K562 (cell line): Measurements from ENCODE around the gene ARV1. TPM values are rescaled to one million over a fixed set of nuclear protein-coding genes. Genes with fewer than 3 reads are reported as not detected.
A peak's percentile ranks its signal among the peaks of the same experiment; 100 is the strongest.

Experiments used
- CCNT2 ChIP-seq: IDR thresholded peaks from 2 replicates; pipeline ENCODE4 v1.6.1; 2011; ENCODE audit warnings: borderline replicate concordance, low read depth, mild to moderate bottlenecking, moderate library complexity, mixed read lengths, low read length; ENCODE audit not compliant: insufficient read length; ENCODE audit errors: extremely low read depth
- CTBP1 ChIP-seq: fragments of 450-650 bp; IDR thresholded peaks from 2 replicates; pipeline ENCODE4 v1.6.1; 2016; ENCODE audit warnings: borderline replicate concordance
- DIDO1 ChIP-seq: fragments of 450-650 bp; IDR thresholded peaks from 2 replicates; pipeline ENCODE4 v1.6.1; 2016; ENCODE audit warnings: low read depth, missing biosample characterization, missing genetic modification characterization
- HIVEP1 ChIP-seq: fragments of 250-450 bp; sonication (Bioruptor Pico); IDR thresholded peaks from 2 replicates; pipeline ENCODE4 v1.4.0; 2020; ENCODE audit warnings: mild to moderate bottlenecking
- MCM7 ChIP-seq, 2 experiments: fragments of 450-650 bp; IDR thresholded peaks; 2 replicates each; pipeline ENCODE4 v1.6.1; 2016 to 2018
- MTA1 ChIP-seq: fragments of 450-650 bp; IDR thresholded peaks from 2 replicates; pipeline ENCODE4 v1.6.1; 2017; ENCODE audit warnings: borderline replicate concordance
- NFIC ChIP-seq: fragments of 450-650 bp; IDR thresholded peaks from 2 replicates; pipeline ENCODE4 v1.6.1; 2017; ENCODE audit warnings: mild to moderate bottlenecking, inconsistent platforms
- RB1 ChIP-seq: fragments of 450-650 bp; IDR thresholded peaks from 2 replicates; pipeline ENCODE4 v1.6.1; 2017; ENCODE audit warnings: low read depth, mild to moderate bottlenecking
- RBM34 ChIP-seq: fragments of 200-400 bp; formaldehyde crosslinking; IDR thresholded peaks from 2 replicates; pipeline ENCODE4 v1.6.1; 2018; ENCODE audit warnings: low read length, borderline replicate concordance; ENCODE audit not compliant: insufficient read depth
- TAL1 ChIP-seq: fragments of 450-650 bp; IDR thresholded peaks from 2 replicates; pipeline ENCODE4 v1.6.1; 2016; ENCODE audit warnings: mild to moderate bottlenecking
- TRIM24 ChIP-seq, 2 experiments: fragments of 450-650 bp; IDR thresholded peaks; 2 replicates each; pipeline ENCODE4 v1.6.1; 2016
- U2AF1 ChIP-seq: fragments of 200-400 bp; formaldehyde crosslinking; optimal IDR thresholded peaks from 2 replicates; pipeline ENCODE3; 2017; ENCODE audit warnings: mild to moderate bottlenecking, low read depth, low read length, moderate library complexity
- ZBTB8A ChIP-seq: fragments of 450-650 bp; IDR thresholded peaks from 2 replicates; pipeline ENCODE4 v1.6.1; 2018; ENCODE audit warnings: mild to moderate bottlenecking, moderate library complexity; ENCODE audit not compliant: partially characterized antibody
- ZC3H11A ChIP-seq: IDR thresholded peaks from 2 replicates; pipeline ENCODE4 v1.6.1; 2012; ENCODE audit warnings: low read depth, low read length, improper control_type of control experiment
- ZFP1 ChIP-seq: fragments of 450-650 bp; formaldehyde crosslinking; IDR thresholded peaks from 2 replicates; pipeline ENCODE4 v1.4.0; 2020; ENCODE audit warnings: mild to moderate bottlenecking, mixed read lengths
- ZNF146 ChIP-seq: IDR thresholded peaks from one replicate; pipeline ENCODE4 v1.6.1; 2018; ENCODE audit warnings: missing compliant biosample characterization; ENCODE audit not compliant: unreplicated experiment
- ZNF253 ChIP-seq: fragments of 250-450 bp; sonication (Bioruptor Pico); conservative IDR thresholded peaks from 2 replicates; pipeline ENCODE4 v1.6.1; 2021; ENCODE audit warnings: mild to moderate bottlenecking
- ZNF407 ChIP-seq: fragments of 450-650 bp; IDR thresholded peaks from 2 replicates; pipeline ENCODE4 v1.6.1; 2016; ENCODE audit warnings: low read depth
- ZNF639 ChIP-seq, 2 experiments: fragments of 200-800 bp in 1 of 2; sonication (Bioruptor generic) in 1 of 2; sonication (generic) in 1 of 2; formaldehyde crosslinking in 1 of 2; IDR thresholded peaks in 1 of 2; conservative IDR thresholded peaks in 1 of 2; 2 replicates each; pipeline versions ENCODE4 v1.5.0 to v1.6.1; 2016 to 2020; ENCODE audit warnings: missing compliant biosample characterization in 1 of 2, missing genetic modification characterization in 1 of 2, missing genetic modification reagents in 1 of 2
- ZNF79 ChIP-seq: fragments of 250-450 bp; sonication (Bioruptor Pico); IDR thresholded peaks from 2 replicates; pipeline ENCODE4 v1.4.0; 2020; ENCODE audit warnings: low read depth, mild to moderate bottlenecking, moderate library complexity
- polyA plus RNA-seq, 8 experiments: library from polyadenylated mRNA; depleted of rRNA in 4 of 8; stranded (reverse) in 5 of 8; unstranded in 3 of 8; fragments of >200 nt; fragmentation: Nextera tagmentation in 2 of 8; fragmentation: Illumina TruSeq in 1 of 8; extraction: Ambion mirVana in 2 of 8; extraction: Trizol in 1 of 8; gene quantifications; 2 replicates each; pipeline versions ENCODE4 v1.2.1 to v1.2.3, GENCODE V29; 2011 to 2014; ENCODE audit warnings: inconsistent platforms in 1 of 8, missing spikeins in 1 of 8
- total RNA-seq, 7 experiments: library from RNA; depleted of rRNA in 6 of 7; stranded (reverse); fragments of >200 nt in 6 of 7; fragmentation: Illumina TruSeq in 2 of 7; extraction: Trizol in 2 of 7; gene quantifications; 2 replicates each; pipeline versions ENCODE4 v1.2.1 to v1.2.3, GENCODE V29; 2011 to 2021; ENCODE audit warnings: low replicate concordance in 1 of 7

Gene ARV1
- total and polyA plus RNA-seq, 9 of the 15 experiments (the other 6 are each of a cell fraction or from before 2014, with no cell fraction given), result 54.8 to 139 (median 74.0) TPM

- no peak for TF ChIP-seq ZNF407
- TF ChIP-seq HIVEP1 (CRISPR knock-in tag), result no peak
- 0 out of 2 replicates have a peak, but pooled peaks have one; percentile 36 for TF ChIP-seq MTA1
- TF ChIP-seq ZNF639 (CRISPR knock-in tag; conservative IDR thresholded peaks at IDR 0.05 in 1 of 2, IDR thresholded peaks at IDR 0.05 in 1 of 2), result no peak
- no peak for TF ChIP-seq RBM34
- TF ChIP-seq ZFP1 (CRISPR knock-in tag), result no peak
- TF ChIP-seq NFIC, result no peak
- TF ChIP-seq CTBP1, result no peak
- no peak for TF ChIP-seq U2AF1
- TF ChIP-seq ZNF146, result no peak
- no peak for TF ChIP-seq ZC3H11A
- TF ChIP-seq RB1, result no peak
- no peak for TF ChIP-seq TAL1
- no peak for TF ChIP-seq ZBTB8A
- no peak for TF ChIP-seq ZNF79 (CRISPR knock-in tag)
- TF ChIP-seq ZNF253, result no peak
- peak; percentile 19 for TF ChIP-seq CCNT2
- no peak for TF ChIP-seq MCM7 (IDR thresholded peaks at IDR 0.05)
- no peak for TF ChIP-seq TRIM24 (IDR thresholded peaks at IDR 0.05)
- TF ChIP-seq DIDO1, result no peak
These were observed 62.2 kb downstream of the ARV1 start (continued) for GRCh38 chr1:231040800-231041718.
